ENCODE data around the gene DYDC2.
"Not testable (repeated sequence)": the region's sequence is repeated elsewhere in the genome, so short reads cannot be mapped to it uniquely, and the experiment has no call there.

The DYDC2 gene

GRCh38 chr10:80356563-80356988, at the start of gene DYDC2, which contains the start of gene DYDC1:
DYDC2 (plus strand) TSS chr10:80356781; CDS start chr10:80362444, 5,663 bp downstream.
DYDC1 (minus strand) TSS chr10:80356755; CDS start chr10:80352601, 4,154 bp downstream.
- DNase-seq (ENCODE audit: low read depth, low spot score) = no peak

DNA sequence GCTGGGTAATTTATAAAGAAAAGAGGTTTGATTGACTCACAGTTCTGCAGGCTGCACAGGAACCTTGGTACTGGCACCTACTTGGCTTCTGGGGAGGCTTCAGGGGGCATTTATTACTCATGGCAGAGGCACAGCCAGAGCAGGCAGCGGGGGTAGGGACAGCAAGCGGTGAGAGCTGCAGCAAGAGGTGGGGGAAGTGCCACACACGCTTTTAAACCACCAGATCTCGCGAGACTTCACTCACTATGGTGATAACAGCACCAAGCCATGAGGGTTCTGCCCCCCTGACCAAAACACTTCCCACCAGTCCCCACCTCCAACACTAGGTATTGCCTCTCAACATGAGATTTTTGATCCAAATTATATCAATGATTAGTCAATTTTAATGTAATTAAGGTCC, 43.1 kb upstream of the DYDC2 start:
- no peak for DNase-seq (ENCODE audit: low read depth, low spot score)

- DNase-seq (ENCODE audit: low read depth, low spot score) = no peak
These were observed 41.2 kb upstream of the DYDC2 start for GRCh38 chr10:80315391-80315790.

GRCh38 chr10:80318742-80319141, 37.8 kb upstream of the DYDC2 start:
- DNase-seq (ENCODE audit: low read depth, low spot score) = no peak

DNA sequence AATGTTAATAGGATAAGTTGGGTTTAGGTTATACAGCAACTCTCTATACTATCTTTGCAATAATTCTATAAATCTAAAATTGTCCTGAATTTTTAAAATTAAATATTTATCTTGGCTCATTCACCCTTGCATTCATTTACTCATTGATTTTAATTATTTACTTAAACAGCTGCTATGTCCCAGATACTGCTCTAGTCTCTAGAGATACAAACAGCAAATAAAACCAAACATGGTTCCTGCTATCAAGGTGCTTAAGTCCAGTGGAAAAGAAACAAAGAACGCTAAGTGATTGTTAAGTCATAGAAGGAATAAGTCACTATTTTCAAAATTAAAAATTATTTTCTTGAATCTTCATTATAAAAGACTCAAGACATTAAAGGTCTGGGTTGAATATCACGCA, 37.3 kb upstream of the DYDC2 start:
- DNase-seq (ENCODE audit: low read depth, low spot score) = no peak

GRCh38 chr10:80319725-80320290, 36.8 kb upstream of the DYDC2 start:
- no peak for DNase-seq (ENCODE audit: low read depth, low spot score)

GRCh38 chr10:80320377-80320776, 36.2 kb upstream of the DYDC2 start:
- DNase-seq (ENCODE audit: low read depth, low spot score) = no peak

DNA sequence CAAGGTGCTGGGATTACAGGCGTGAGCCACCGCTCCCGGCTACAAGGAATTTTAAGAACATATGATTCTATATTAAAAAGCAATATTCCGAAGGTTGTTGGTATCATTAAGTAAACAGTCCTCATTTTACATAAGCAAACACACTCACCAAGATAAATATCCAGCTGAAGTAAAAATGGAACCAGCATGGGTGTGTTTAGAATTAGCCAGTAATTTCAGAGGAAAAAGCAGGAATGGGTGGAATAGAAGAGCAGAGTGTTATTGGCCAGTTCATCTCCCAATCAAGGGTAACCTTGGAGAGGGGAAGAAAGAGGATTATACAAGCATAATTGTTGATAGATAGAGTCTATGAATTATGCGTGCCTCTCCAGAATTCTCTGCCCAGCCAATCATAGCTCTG, 35.4 kb upstream of the DYDC2 start:
- no peak for DNase-seq (ENCODE audit: low read depth, low spot score)

DNA sequence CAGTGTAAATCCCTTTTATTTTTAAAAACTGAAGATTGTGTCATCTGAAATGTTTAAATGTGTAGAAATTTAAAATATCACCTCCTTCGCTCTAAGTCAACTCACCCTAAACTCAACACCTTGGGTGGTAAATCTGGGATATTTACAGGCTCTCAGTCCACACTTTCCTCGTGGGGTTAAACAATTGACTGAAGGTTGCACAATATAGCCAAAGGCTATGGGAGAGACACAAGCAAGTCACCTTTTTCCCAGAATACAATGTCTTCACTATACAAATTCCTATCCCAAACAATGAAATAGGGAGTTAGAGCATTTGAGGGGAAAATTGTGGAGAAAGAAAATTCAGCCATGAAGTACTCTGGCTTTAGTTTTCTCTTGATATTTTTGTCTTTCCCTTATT, 34.4 kb upstream of the DYDC2 start:
- DNase-seq (ENCODE audit: low read depth, low spot score) = no peak

DNA sequence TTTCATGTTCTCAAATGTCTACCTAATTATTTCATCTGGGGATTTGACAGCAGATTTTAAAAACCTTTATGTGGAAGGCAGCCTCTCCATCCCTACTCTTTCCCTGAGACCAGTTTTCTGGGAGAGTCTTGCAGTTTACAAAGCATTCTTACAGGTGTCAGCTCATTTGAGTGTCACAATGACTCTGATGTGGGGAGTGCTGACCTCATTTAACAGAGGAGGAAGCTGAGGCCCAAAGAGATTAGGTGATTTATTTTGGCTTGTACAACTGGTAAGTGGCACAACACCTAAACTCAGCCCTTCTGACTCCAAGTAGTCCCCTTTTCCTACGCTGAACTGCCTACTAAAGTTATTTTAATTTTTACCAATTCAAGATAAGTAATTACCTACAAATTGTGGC, 33.9 kb upstream of the DYDC2 start:
- DNase-seq (ENCODE audit: low read depth, low spot score) = no peak

GRCh38 chr10:80323311-80323710, 33.3 kb upstream of the DYDC2 start:
- no peak for DNase-seq (ENCODE audit: low read depth, low spot score)

- no peak for DNase-seq (ENCODE audit: low read depth, low spot score)
These were observed 32.5 kb upstream of the DYDC2 start for GRCh38 chr10:80324086-80324485.

DNA sequence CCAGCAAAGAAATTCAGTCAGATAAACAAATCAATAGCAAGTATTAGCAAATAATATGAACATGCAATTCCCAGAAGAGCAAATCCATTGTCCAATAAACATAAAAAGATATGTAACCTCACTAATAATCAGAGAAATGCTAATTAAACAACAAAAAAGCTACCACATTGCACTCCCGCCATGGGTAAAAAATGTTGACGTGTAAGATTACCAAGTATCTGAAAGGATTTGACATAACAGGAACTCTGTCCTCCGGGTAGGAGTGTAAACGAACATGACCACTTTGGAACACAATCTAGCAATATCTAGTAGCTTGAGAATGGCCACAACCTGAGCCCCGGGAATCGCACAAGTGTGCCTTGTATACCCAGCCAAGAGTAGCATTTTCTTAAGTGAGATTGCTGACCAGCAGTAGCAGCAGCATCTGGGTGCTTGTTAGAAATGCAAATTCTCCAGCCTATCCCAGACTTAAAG, 31.7 kb upstream of the DYDC2 start:
- DNase-seq (ENCODE audit: low read depth, low spot score) = no peak

DNA sequence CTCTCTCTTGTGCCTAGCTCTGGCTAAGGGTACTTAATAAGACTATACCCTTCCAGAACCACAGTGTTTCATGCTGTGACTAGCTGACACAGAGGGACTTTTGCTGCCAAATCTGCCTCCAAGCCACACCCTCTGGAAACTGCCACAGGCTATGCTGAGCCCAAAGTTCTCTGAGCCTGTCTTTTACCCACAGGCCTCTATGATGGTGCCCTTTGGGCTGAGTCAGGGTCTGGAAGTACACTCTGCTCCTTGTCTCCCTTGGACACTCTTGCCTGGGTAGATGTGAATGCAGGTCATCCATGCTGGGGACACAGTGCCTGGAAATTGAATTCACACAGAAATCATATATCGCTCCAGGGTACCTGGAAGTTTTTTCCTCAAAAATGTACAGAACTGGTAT, 22.6 kb upstream of the DYDC2 start:
- DNase-seq (ENCODE audit: low read depth, low spot score) = no peak

- DNase-seq (ENCODE audit: low read depth, low spot score) = no peak
These were observed 12.3 kb upstream of the DYDC2 start for GRCh38 chr10:80344276-80344675.

DNA sequence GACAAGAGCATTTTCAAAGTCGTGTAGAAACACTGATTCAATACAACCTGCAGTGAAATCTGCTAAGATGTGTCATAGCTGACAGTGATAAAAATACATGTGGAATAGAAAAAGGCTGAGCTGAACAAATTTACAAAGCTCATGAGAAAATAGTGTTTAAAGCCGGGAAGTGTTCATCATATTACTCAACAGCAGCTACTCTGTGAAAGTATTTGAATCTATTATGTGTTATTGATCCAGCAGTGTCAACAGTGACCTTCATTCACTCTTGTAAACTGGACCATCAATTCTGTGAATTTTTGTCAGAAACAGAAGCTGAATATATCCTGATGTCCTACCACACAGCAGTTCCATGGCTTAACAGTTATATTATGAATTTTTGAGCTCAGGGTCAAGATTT, 11.7 kb upstream of the DYDC2 start:
- DNase-seq (ENCODE audit: low read depth, low spot score) = no peak

GRCh38 chr10:80350251-80350650, 6.3 kb upstream of the DYDC2 start:
- no peak for DNase-seq (ENCODE audit: low read depth, low spot score)

DNA sequence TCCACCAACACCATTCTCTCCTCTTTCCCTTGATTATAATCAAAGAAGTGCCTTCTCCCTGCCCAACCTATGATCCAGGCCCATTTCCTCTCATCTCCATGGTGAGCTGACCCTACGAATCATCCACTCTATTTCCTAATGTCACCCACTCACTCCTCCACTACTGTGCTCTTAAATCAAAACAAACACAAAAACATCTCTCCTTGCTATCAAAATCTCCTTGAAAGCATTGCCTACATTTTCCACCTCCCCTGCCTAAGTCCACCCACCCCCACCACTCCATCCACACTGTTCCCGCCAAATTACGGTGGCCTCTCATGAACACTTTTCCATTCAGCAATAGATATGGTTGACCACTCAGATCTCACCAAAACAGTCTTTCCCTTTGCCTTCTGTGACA, 5.4 kb upstream of the DYDC2 start:
- DNase-seq (ENCODE audit: low read depth, low spot score) = no peak

- DNase-seq (ENCODE audit: low read depth, low spot score) = no peak
These were observed 639 bp downstream of the DYDC2 start for GRCh38 chr10:80356989-80357850.

DNA sequence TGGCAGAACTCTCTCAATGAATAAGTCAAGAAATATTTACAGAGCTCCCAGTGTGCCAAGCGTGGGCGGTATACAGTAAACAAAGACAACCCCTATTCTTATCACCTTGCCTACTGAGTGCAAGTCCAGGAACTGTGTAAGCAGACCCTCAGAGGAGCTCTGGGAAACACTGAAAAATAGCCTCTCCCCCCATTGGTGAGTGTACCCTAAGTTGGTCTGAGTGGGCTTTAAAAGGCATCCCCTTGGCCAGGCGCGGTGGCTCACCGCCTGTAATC, 1.2 kb downstream of the DYDC2 start:
- DNase-seq (ENCODE audit: low read depth, low spot score) = no peak

- not testable (repeated sequence) for DNase-seq (ENCODE audit: low read depth, low spot score)
These were observed 2.3 kb downstream of the DYDC2 start for GRCh38 chr10:80358925-80359324.

DNA sequence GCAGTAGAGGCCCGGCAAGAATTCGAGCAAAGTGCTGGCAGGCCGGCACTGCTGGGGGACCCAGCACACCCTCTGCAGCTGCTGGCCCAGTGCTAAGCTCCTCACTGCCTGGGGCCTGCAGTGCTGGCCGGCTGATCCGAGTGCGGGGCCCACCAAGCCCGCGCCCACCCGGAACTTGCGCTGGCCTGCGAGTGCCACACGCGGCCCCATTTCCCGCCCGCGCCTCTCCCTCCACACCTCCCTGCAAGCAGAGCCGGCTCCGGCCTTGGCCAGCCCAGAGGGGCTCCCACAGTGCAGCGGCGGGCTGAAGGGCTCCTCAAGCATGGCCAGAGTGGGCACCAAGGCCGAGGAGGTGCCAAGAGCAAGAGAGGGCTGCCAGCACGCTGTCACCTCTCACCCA, 3.1 kb downstream of the DYDC2 start:
- no peak for DNase-seq (ENCODE audit: low read depth, low spot score)

GRCh38 chr10:80365510-80365909, 8.9 kb downstream of the DYDC2 start:
- DNase-seq (ENCODE audit: low read depth, low spot score) = no peak

Data from brain pericyte (primary cell).